ENCODE data around the gene CAPN12.

The CAPN12 gene

DNA sequence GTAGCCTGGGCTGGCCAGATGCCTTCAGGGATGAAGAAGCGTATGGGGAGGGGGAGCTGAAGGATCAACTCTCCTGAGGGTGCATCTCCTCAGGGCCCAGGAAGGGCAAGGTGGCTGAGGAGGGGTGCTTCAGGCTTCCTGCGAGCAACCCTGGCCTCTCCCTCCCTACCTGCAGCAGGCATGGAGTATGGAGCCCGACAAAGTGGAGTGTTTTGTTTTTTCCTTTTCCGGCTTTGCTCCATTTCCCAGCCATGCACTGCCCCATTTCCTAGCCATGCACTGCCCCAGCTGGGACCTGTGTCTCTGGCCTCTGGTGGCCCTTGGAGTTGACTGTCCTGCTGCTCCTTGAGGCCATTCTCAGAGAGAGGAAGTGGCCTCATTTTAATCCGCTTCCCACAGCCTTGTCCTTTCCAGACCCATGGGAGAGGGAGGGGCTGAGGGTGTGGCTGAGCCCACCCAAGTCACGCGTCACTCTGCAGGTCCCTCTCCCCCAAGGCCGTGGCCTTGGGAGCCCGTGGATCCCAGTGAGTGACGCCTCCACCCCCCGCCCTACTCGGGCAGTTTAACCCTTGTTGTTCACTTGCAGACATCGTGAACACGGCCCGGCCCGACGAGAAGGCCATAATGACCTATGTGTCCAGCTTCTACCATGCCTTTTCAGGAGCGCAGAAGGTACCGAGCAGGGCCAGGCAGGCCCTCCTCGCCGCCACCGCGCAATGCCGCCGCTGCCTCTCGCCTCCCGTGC, 34.4 kb downstream of the CAPN12 start:
- no peak for DNase-seq (ENCODE audit: low read depth)

- no peak for DNase-seq (ENCODE audit: low read depth)
Measured at GRCh38 chr19:38709119-38709518, 35.2 kb downstream of the CAPN12 start.

DNA sequence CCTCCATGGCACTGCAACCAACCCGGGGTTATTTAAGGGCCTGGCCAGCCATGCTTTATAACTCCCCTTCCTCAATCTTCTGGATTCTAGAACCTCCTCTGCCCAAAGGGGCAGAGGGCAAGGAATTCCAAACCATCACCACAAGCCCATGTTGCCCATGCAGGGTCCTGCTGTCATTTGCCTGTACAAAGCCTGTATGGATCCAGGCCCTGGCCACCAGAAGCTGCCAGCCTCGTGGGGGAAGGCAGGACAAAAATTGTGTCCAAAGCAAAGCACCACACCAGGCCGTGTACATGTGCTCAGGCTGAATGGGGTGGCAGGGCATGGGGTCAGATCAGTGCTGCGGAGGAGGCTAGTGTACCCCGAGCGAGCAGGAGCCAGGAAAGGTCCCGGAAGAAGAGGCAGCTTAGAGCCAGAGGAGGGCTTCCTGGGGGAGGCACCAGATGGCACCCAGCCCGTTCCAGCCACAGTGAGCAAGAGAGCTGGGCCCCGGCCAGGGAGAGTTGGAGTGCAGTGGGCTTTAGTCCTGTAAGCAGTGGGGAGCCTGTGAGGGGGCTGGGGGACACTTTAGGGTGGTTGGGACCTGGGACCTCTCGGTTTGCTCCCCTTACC, 35.8 kb downstream of the CAPN12 start:
- DNase-seq (ENCODE audit: low read depth) = no peak

DNA sequence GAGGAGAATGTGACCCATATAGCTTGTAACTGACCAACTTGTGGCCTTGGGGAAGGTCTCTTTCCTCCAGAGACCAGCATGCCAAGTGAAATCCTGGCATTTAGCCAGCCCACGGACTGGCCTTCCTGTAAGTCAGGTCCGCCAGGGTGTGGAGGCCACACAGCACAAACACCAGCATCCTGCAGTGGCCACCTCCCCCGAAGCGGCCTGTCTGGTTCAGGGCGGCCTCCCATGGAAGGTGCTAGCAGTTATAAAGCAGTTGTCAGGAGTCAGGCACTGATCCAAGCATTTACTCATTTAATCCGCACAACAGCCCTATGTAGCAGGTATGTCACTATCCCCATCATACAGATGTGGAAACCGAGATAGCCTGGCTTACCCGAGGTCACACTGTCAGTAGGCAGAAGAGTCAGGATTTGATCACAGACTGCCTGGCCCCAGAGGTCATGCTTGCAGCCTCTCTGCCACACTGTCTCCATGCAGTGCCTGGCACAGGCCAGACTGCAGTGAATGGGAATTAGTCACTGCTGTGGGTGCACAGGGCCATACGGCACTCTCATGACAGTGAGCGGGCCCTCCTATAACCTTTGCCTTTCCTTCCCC, 36.7 kb downstream of the CAPN12 start:
- DNase-seq (ENCODE audit: low read depth) = peak; percentile 51

GRCh38 chr19:38706792-38707511, 37.3 kb downstream of the CAPN12 start:
- no peak for DNase-seq (ENCODE audit: low read depth)

- DNase-seq (ENCODE audit: low read depth) = no peak
Measured at GRCh38 chr19:38705197-38706019, 38.9 kb downstream of the CAPN12 start.

- no peak for DNase-seq (ENCODE audit: low read depth)
Measured at GRCh38 chr19:38704488-38705026, 39.7 kb downstream of the CAPN12 start.

DNA sequence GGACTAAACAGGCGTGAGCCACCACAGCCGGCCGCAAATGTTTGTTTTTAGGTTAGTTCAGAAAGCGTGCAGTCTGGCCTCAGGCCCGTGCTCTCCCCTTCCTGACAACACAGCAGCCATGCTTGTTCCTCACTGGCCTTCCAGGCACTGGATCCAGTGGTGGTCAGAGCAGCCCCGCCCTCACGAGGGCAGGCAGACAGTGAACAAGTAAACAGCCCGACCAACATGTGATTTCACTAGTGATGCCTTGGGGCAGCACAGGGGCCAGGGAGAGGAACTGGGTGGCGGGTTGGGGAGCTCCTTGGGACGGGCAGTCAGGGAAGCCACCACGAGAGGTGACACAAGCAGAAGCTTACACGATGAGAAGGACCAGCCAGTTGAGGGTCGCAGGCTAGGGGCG, 40.8 kb downstream of the CAPN12 start:
- no peak for DNase-seq (ENCODE audit: low read depth)

- no peak for DNase-seq (ENCODE audit: low read depth)
Measured at GRCh38 chr19:38702278-38702677, 42.0 kb downstream of the CAPN12 start.

- no peak for DNase-seq (ENCODE audit: low read depth)
Measured at GRCh38 chr19:38701455-38702063, 42.7 kb downstream of the CAPN12 start.

- DNase-seq (ENCODE audit: low read depth) = no peak
Measured at GRCh38 chr19:38700902-38701454, 43.3 kb downstream of the CAPN12 start.

DNA sequence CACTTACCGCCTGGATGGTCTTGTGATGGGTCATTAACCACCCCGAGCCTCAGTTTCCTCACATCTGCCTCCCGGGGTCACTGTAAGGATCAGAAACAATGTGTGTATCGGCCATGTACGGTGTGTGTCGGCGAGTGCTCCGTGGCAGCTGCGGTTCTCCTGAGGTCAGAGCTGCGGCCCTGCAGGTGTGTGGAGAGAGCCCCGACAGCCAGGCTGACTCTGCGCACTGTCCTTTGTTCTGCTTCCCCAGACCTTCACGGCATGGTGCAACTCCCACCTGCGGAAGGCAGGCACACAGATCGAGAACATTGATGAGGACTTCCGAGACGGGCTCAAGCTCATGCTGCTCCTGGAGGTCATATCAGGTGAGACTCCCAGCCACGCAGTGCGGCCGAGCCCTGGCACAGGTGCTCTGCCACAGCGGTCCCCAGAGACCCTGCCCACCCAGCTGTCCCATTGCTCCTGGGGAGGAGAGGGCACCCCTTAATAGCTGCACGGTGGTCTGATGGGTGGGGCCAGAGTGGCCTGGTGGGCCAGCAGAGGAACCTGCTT, 43.8 kb downstream of the CAPN12 start:
- no peak for DNase-seq (ENCODE audit: low read depth)

DNA sequence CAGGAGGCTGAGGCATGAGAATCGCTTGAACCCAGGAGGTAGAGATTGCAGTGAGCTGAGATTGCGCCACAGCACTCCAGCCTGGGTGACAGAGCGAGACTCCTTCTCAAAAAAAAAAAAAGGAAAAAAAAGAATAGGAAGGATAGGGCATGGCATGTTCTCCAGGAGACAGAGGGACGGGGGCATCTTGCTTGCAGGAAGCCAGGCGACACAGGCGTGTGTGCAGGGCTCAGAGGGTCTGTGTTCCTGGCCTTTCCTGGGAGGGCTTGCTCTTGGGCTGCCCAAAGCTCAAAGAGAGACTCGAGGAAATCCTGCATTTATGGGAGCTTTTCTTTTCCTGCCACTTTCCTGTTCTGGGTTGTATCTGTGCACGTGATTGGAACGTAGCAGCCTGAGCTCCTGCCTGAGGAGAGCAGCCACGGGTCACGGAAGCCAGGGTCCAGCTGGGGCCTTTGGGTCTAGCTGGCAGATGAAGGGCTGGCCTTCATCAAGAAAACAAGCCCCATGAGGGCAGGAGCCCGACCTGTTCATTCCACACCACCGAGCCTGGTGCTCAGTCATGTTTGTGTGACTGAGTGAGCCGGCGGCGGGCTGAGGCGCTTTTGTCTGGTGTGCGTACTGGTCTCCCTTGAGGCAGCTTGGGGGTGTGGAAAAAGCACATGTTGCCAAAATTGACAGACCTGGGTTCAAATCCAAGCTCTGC, 44.5 kb downstream of the CAPN12 start:
- no peak for DNase-seq (ENCODE audit: low read depth)

GRCh38 chr19:38699027-38699346, 45.3 kb downstream of the CAPN12 start:
- no peak for DNase-seq (ENCODE audit: low read depth)

GRCh38 chr19:38698225-38699026, 45.8 kb downstream of the CAPN12 start:
- DNase-seq (ENCODE audit: low read depth) = no peak

DNA sequence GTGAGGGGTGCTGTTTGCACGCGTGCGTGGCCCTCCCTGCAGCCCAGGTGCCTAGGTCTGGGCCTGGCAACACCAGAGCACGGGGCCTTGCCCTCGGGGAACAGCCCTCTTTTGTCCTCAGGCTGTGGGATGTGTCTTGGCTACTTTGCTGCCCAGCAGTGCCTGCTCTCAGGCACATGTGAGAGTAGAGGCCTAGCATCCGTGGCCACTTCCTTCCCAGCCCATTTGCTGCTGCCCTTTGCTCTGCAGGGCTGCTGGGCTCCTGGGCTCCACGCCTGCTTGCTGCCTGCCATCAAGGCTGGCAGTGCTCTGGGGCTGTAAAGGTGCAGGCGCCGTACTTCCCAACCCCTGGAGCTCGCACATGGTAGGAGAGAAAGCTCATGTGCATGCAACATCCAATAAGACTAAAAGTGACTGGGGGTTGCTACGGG, 46.6 kb downstream of the CAPN12 start:
- DNase-seq (ENCODE audit: low read depth) = no peak

DNA sequence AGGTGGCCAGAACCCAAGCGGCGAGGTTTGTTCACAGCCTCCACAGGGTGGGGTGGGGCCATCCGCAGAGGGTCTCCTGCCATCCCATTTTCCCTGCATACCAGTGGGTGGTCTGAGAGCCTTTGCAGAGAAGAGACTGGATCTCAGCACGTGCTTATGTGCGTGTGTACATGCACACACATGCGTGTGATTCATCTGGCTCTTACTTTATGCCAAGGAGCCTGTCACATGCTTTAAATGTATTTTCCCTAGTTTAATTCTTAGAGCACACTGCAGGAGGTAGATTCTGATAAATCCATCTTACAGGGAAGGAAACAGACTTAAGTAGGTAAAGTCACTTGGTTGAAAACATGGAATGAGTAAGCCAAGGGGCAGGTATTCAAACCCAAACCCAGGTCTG, 47.1 kb downstream of the CAPN12 start:
- DNase-seq (ENCODE audit: low read depth) = no peak

DNA sequence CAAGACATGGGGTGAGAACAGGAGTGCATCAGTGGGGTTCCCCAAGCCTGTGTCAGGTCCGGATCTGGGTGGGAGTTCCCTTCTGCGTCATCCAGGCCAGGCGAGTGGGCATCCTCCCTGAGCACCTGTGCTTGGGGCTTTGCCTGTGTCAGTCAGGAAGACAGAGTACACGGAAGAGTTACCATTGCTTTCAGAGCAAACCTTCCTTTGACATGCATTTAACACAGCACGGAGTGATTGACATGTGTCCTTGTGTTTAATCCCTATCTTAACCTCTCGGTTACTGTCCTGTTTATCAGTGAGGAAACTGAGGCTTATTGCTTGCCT, 47.6 kb downstream of the CAPN12 start:
- DNase-seq (ENCODE audit: low read depth) = no peak

Measured in EH (cell line).